MM.1S (cell line): ENCODE data around the gene DCUN1D3.

ENCODE experiments used
- DNase-seq: peaks from one replicate; pipeline ENCODE4 v3.0.0-alpha.2; 2015
- H2AFZ ChIP-seq: fragments of 300-600 bp; sonication (generic); 2 replicates; pipeline ENCODE4 v1.6.0; 2016; ENCODE audit warnings: antibody characterized with exemption, low read length
- H3F3A ChIP-seq: fragments of 300-600 bp; sonication (generic); 2 replicates; pipeline ENCODE4 v1.6.1; 2016; ENCODE audit warnings: mild to moderate bottlenecking, antibody characterized with exemption, low read length, moderate library complexity, mixed read lengths; ENCODE audit not compliant: insufficient read depth
- H3K27ac ChIP-seq: fragments of 300-600 bp; sonication (generic); 2 replicates; pipeline ENCODE4 v1.5.1; 2016; ENCODE audit warnings: mild to moderate bottlenecking, low read length
- H3K27me3 ChIP-seq: fragments of 300-600 bp; sonication (generic); replicated peaks from 2 replicates; pipeline ENCODE4 v1.6.0; 2016; ENCODE audit warnings: low read length; ENCODE audit not compliant: insufficient read depth
- H3K36me3 ChIP-seq: fragments of 300-600 bp; sonication (generic); replicated peaks from 2 replicates; pipeline ENCODE4 v1.6.1; 2016; ENCODE audit warnings: mild to moderate bottlenecking, low read length, mixed read lengths; ENCODE audit not compliant: insufficient read depth
- H3K4me1 ChIP-seq: fragments of 300-600 bp; sonication (generic); 2 replicates; pipeline ENCODE4 v1.6.1; 2016; ENCODE audit warnings: low read length, mixed read lengths
- H3K4me2 ChIP-seq: fragments of 300-600 bp; sonication (generic); 2 replicates; pipeline ENCODE4 v1.6.0; 2016; ENCODE audit warnings: low read depth, low read length
- H3K4me3 ChIP-seq: fragments of 300-600 bp; sonication (generic); 2 replicates; pipeline ENCODE4 v1.5.1; 2016; ENCODE audit warnings: low read length, mixed read lengths
- H3K79me2 ChIP-seq: fragments of 300-600 bp; sonication (generic); 2 replicates; pipeline ENCODE4 v1.6.1; 2016; ENCODE audit warnings: mixed run types, low read length, mixed read lengths
- H3K9ac ChIP-seq: fragments of 300-600 bp; sonication (generic); 2 replicates; pipeline ENCODE4 v1.6.1; 2016; ENCODE audit warnings: low read length, mixed read lengths
- H3K9me2 ChIP-seq: fragments of 300-600 bp; sonication (generic); replicated peaks from 2 replicates; pipeline ENCODE4 v1.6.1; 2016; ENCODE audit warnings: mild to moderate bottlenecking, low read length, mixed read lengths; ENCODE audit not compliant: insufficient read depth
- H3K9me3 ChIP-seq: fragments of 300-600 bp; sonication (generic); replicated peaks from 2 replicates; pipeline ENCODE4 v1.6.1; 2016; ENCODE audit warnings: mild to moderate bottlenecking, low read length, mixed read lengths; ENCODE audit not compliant: insufficient read depth
- H4K20me1 ChIP-seq: fragments of 300-600 bp; sonication (generic); 2 replicates; pipeline ENCODE4 v1.6.1; 2016; ENCODE audit warnings: mild to moderate bottlenecking, low read length, moderate library complexity, mixed read lengths; ENCODE audit not compliant: insufficient read depth
- CTCF ChIP-seq: fragments of 300-600 bp; sonication (generic); IDR thresholded peaks from 2 replicates; pipeline ENCODE4 v1.5.1; 2016; ENCODE audit warnings: antibody characterized with exemption, low read length, mixed read lengths
- EZH2 ChIP-seq: fragments of 300-600 bp; sonication (generic); optimal IDR thresholded peaks from 2 replicates; pipeline ENCODE3; 2017; ENCODE audit warnings: low read depth, mild to moderate bottlenecking, antibody characterized with exemption, low read length, mixed read lengths
- EZH2phosphoT487 ChIP-seq: fragments of 300-600 bp; sonication (generic); IDR thresholded peaks from 2 replicates; pipeline ENCODE4 v1.6.1; 2018; ENCODE audit warnings: antibody characterized with exemption, low read length

The DCUN1D3 gene

DNA sequence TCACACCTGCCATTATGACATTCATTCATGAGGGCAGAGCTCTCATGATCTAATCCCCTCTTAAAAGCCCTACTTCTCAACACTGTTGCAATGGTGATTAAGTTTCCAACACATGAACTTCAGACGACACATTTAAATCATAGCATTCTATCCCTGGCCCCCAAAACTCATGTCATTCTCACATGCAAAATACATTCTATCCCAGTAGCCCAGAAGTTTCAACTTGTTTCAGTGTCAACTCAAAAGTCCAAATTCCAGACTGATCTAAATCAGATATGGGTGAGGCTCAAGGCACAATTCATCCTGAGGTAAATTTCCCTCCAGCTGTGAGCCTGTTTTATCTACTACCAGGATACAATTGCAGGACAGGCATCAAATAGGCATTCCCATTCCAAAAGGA, 25.6 kb upstream of the DCUN1D3 start:
- no peak overlapping the region for H3K4me3 ChIP-seq
- H4K20me1 ChIP-seq: no peaks in the 10 kb centered on the region
- no peaks in the 10 kb centered on the region for H3F3A ChIP-seq
- H3K9me2 ChIP-seq: no peaks in the 10 kb centered on the region
- no peak for TF ChIP-seq CTCF
- no peak overlapping the region for H2AFZ ChIP-seq
- H3K36me3 ChIP-seq: no peaks in the 10 kb centered on the region
- H3K9ac ChIP-seq: no peak overlapping the region
- no peaks in the 10 kb centered on the region for H3K4me1 ChIP-seq
- no peaks in the 10 kb centered on the region for H3K79me2 ChIP-seq
- H3K27me3 ChIP-seq: no peaks in the 10 kb centered on the region
- no peak overlapping the region for H3K4me2 ChIP-seq
- no peak for DNase-seq
- no peaks in the 10 kb centered on the region for H3K9me3 ChIP-seq
- H3K27ac ChIP-seq: no peak overlapping the region

DNA sequence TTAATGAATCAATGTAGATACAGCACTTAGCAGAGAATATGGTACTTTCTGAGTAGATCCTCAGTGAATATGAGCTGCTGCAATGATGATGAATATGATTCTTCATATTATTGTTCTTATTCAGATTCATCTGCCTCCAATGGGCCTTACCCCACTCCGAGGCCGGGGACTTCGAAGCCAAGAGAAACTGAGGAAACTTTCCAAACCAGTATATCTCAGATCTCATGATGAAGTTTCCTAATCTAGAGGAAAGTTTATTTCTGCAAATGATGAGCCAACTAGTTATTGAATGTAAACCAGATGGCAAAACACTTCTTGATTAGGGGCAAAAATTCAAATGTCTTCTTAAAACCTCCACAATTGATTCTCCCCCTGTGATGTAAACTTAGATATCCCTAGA, 23.7 kb upstream of the DCUN1D3 start:
- no peak overlapping the region for H3K4me2 ChIP-seq
- TF ChIP-seq EZH2 (no peak), EZH2phosphoT487 (no peak), CTCF (no peak)
- no peaks in the 10 kb centered on the region for H3K4me1 ChIP-seq
- no peak overlapping the region for H3K4me3 ChIP-seq
- H3K27me3 ChIP-seq: no peaks in the 10 kb centered on the region
- DNase-seq: no peak
- no peaks in the 10 kb centered on the region for H3F3A ChIP-seq
- no peaks in the 10 kb centered on the region for H3K36me3 ChIP-seq
- no peaks in the 10 kb centered on the region for H3K9me2 ChIP-seq
- no peaks in the 10 kb centered on the region for H4K20me1 ChIP-seq
- no peak overlapping the region for H2AFZ ChIP-seq
- H3K9me3 ChIP-seq: no peaks in the 10 kb centered on the region
- H3K27ac ChIP-seq: no peak overlapping the region
- no peaks in the 10 kb centered on the region for H3K79me2 ChIP-seq
- H3K9ac ChIP-seq: no peak overlapping the region

- H3K9ac ChIP-seq: no peak overlapping the region
- H3K9me3 ChIP-seq: no peaks in the 10 kb centered on the region
- H3F3A ChIP-seq: no peaks in the 10 kb centered on the region
- H3K79me2 ChIP-seq: no peaks in the 10 kb centered on the region
- H3K4me2 ChIP-seq: no peak overlapping the region
- no peaks in the 10 kb centered on the region for H3K4me1 ChIP-seq
- DNase-seq: no peak
- H3K9me2 ChIP-seq: no peaks in the 10 kb centered on the region
- no peaks in the 10 kb centered on the region for H3K27me3 ChIP-seq
- no peak overlapping the region for H3K27ac ChIP-seq
- no peak overlapping the region for H3K4me3 ChIP-seq
- H3K36me3 ChIP-seq: no peaks in the 10 kb centered on the region
- no peaks in the 10 kb centered on the region for H4K20me1 ChIP-seq
- no peak for TF ChIP-seq EZH2phosphoT487
- no peak for TF ChIP-seq EZH2
- no peak for TF ChIP-seq CTCF
- H2AFZ ChIP-seq: no peak overlapping the region
Measured at GRCh38 chr16:20920799-20921198, 20.6 kb upstream of the DCUN1D3 start.

DNA sequence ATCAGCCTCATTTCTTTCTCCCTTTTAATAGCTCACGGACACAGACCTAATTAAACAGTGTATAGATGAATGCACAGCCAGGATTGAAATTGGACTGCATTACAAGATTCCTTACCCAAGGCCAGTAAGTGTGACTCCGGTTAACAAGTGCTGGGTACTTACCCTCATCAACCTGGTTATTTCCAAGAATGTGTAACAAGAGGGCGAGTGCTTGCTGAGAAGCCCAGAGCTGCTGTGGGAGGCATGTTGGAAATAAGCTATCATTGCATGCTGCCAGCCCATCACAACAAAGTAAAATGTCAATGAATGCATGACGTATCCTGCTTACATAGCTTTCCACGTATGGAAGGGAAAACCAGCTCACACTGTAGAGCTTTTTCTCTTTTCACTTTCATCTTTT, 19.9 kb upstream of the DCUN1D3 start:
- no peaks in the 10 kb centered on the region for H4K20me1 ChIP-seq
- no peaks in the 10 kb centered on the region for H3K9me3 ChIP-seq
- TF ChIP-seq CTCF (no peak), EZH2phosphoT487 (no peak), EZH2 (no peak)
- no peak for DNase-seq
- no peaks in the 10 kb centered on the region for H3K4me1 ChIP-seq
- no peak overlapping the region for H3K27ac ChIP-seq
- H3K4me2 ChIP-seq: no peak overlapping the region
- no peaks in the 10 kb centered on the region for H3K9me2 ChIP-seq
- H2AFZ ChIP-seq: no peak overlapping the region
- no peak overlapping the region for H3K4me3 ChIP-seq
- no peaks in the 10 kb centered on the region for H3K79me2 ChIP-seq
- no peaks in the 10 kb centered on the region for H3K36me3 ChIP-seq
- no peak overlapping the region for H3K9ac ChIP-seq
- H3F3A ChIP-seq: no peaks in the 10 kb centered on the region
- H3K27me3 ChIP-seq: no peaks in the 10 kb centered on the region
